GM12892 (cell line): ENCODE data around the gene H1-8.

Experiments used
- DNase-seq: peaks from one replicate; pipeline ENCODE4 v3.0.0; 2011; ENCODE audit not compliant: insufficient read length
- FAIRE-seq: peaks from 2 replicates; lab custom pipeline; 2011; peaks lifted over from hg19 to GRCh38; lab: Jason Lieb, UNC
- POLR2A ChIP-seq: IDR thresholded peaks from 2 replicates; pipeline ENCODE4 v1.6.1; 2011; ENCODE audit warnings: low read depth, low read length, control low read depth
- POLR2AphosphoS5 ChIP-seq: IDR thresholded peaks from 2 replicates; pipeline ENCODE4 v1.6.1; 2011; ENCODE audit warnings: low read depth, low read length, control low read depth
- TAF1 ChIP-seq: IDR thresholded peaks from 2 replicates; pipeline ENCODE4 v1.6.1; 2011; ENCODE audit warnings: low read depth, mild to moderate bottlenecking, control low read depth, low read length, borderline replicate concordance

H1-8 gene

DNA sequence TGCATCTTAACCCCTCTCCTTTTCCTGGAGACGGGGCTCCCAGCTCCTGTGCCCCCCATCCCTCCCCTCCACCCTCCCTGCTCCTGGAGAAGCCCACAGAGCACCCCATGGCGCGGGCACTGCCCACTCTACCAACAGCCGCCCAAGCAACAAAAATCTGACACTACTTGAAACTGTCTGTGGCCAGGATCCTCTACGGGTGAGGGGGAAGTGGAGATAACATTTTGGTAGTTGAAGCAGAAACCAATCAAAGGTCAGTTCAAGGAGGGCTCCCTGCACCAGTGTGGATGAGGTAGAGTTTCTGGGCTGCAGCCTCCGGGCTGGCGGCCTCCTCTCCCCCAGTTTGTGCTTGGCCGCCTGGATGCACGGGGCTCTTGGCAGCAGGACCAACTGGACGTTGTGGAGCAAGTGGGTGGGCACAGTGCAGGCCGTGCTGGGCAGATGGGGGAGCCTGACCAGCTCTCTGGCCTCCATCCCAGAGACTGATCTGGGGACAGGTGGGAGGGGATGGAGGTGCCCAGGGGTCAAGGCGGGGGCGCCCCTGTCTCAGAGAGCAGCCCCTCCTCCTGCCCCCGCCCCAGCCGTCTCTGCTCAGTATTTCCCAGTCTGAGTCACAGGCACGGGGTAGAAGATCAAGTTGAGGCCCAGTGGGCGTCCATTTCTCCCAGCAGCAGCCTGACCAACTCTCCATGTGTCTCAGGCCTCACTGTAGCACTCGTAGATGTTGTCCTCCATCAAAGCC is 12.8 kb downstream of the H1-8 start:
- TF ChIP-seq POLR2AphosphoS5 (no peak), TAF1 (no peak), POLR2A (no peak)
- DNase-seq (no peak), FAIRE-seq (no peak)

DNA sequence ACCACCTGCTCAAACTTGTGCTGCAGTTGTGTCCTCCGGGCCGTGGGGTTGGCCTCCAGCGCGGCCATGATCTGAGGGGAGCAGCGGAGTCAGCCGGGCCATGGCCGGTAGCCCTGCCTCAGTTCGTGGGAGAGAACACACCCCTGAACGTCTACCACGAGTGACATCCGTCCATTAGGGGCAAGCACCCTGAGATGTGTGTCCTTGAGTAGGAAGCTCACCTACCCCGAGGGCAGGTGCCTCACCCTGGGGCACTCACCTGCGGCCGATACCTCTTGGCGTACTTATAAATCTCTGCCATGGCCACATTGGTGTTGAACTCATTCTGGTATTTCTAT is 13.4 kb downstream of the H1-8 start:
- DNase-seq = no peak
- no peak for TF ChIP-seq POLR2AphosphoS5
- no peak for TF ChIP-seq TAF1
- no peak for TF ChIP-seq POLR2A
- FAIRE-seq = no peak

DNA sequence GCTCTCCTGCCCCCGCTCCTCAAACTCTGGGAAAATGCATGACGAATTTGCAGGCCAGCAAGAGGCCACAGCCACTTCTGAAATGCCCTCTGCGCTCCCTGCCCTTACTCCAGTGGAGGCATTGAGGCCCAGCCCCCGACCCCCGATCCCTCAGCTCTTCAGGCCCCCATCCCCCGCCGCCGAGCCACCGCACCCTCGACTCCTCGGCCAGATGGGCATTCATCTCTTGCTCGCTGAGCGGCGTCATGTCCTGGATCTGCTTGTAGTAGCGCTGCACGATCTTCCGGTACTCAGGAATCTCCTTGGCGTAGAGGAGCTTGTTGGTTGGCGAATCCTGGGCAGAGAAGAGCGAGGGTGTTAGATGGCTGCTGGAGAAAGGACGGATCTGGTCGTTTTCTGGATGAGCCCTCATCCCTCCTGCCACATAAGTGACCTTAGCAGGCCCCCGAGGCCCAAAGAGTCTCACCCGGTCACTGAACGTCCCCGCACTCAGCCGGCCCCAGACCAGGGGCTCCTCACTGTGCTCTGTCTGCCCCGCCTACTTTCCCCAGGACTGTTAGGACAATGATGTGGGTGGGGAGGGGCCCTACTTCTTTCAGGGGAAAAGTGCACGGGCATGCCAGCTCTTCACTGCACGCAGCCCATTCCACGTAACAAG is 14.0 kb downstream of the H1-8 start:
- FAIRE-seq (no peak), DNase-seq (no peak)
- TF ChIP-seq POLR2A (no peak), POLR2AphosphoS5 (no peak), TAF1 (no peak)

DNA sequence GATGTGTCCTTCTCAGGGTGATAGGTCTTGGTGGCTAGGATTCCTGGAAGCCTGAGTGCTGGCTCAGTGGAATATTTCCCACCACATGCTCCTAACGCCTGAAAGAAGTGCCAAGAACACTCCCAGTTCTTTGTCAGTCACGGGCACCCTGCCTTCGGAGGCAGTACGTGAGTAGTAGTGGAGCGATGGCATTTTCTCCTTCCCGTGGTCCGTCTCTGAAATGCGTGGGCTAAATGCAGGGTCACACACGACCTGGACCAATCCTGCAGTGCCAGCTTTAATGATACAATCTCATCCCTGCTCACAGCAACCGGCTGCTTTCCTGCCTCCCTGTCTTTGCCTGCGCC is 14.5 kb downstream of the H1-8 start:
- DNase-seq (no peak), FAIRE-seq (no peak)
- TF ChIP-seq POLR2A = no peak
- no peak for TF ChIP-seq POLR2AphosphoS5
- TF ChIP-seq TAF1 = no peak

DNA sequence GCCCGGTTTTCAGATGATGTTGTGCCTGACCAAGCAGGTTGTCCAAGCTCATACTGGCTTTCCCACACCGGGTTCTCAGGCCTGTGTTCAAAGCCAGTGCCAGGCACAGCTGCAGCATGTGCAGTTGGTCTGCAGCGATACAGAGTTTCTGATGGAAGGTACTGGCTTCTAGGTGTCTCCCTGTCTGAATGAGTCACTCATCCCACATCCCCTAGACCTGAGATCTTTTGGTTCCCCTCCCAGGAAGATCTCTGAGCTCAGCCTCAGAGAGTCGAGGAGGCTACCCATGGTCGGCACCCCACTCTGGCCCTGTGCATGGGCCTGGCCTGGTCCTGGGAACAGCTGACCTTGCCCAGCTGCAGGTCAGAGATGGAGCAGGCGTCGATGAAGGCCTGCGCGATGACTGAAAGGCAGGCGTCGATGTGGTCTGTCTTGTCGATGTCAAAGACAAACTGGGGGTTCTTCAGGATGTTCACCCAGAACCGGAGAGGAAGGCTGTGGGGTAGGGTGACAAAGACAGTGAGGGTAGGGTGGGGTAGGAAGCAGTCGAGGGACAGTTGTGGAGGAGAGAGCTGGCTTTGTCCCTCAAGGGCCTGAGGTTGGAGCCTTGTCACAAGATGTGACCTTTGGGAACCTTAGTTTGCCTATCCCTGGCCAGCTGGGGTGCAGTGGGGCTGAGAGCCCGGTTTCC is 15.3 kb downstream of the H1-8 start:
- no peak for TF ChIP-seq TAF1
- no peak for TF ChIP-seq POLR2AphosphoS5
- no peak for TF ChIP-seq POLR2A
- no peak for FAIRE-seq
- no peak for DNase-seq

DNA sequence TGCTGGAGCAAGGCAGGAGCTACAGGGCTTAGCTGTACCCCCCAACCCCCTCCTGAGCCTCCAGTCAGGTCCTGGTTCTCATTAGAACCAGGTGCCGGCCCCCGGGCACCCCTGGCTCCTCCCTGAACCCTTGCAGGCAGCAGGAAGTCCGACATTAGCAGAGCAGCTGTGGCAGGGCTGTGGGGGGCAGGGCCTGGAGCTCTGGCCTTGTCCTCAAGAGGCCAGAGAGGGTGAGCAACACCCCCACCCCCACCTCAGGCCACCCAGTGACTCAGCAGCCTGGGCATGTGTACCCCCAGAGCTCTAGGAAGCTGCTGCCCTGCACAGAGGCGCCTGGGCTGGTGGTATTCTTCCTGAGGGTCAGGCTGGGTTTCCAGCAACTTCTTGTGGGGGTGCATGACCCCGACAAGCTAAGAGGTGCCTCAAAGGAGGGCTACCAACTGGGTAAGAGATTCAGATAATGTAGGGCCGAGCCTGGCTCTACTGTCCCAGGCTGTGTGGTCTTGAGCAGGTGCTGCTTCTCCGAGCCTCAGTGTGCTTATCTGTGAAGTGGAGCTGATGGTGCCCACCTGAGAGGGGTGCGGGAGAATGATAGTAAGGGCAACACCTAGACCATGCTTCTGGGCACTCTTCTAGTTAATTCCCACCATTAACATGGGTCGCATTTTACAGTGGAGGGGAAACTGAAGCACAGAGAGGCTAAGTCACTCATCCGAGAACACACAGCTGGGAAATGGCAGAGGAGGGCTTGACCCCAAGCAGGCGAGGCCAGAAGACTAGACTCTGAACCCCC is 16.0 kb downstream of the H1-8 start:
- DNase-seq (no peak), FAIRE-seq (no peak)
- no peak for TF ChIP-seq POLR2AphosphoS5
- no peak for TF ChIP-seq POLR2A
- no peak for TF ChIP-seq TAF1

DNA sequence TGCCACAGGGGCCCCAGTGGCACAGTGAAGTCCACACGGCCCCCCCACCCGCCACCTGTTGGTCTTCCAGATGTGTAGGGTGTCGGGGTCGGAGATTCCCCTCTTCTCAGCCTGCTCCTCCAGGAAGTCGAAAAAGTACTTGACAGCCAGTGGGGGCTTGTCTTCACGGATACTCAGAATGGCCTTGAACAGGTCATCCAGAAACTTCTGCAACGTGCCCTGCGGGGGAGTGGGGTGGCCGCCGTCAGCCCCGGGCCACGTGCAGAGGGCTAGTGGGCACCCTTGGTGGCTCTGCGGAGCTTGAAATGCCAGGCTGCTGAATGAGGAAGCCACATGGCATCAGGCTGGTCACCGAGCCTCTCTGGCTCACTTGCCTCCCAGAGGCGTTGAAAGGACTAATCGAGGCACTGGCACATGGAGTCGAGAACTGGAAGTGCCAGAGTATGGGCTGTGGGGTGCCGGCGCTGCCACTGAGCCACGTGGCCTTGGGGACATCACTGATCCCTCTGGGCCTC is 16.6 kb downstream of the H1-8 start:
- no peak for DNase-seq
- no peak for FAIRE-seq
- TF ChIP-seq POLR2A (no peak), TAF1 (no peak)

DNA sequence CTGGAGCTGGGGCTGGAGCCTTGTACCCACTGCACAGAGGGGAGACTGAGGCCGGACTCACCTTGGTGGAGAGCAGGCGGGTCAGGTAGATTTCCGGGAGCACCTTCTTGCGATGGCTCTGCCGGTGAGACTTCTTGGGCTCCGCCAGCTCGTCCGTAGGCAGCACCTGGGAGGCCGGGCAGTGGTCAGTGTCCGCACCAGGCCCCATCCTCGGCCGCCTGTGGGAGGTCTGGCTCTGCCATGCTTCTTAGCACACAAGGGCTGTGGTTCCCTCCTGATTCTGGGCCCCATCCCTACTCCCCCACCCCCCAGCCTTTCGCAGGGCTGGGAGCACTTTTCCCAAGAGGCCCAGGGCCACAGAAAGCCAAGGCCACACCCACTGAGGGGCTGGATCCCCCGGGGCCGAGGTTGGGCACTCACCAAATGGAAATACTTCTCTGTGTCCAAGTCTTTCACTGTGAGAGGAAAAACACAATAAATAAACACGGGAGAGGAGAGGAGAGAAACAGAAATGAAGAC is 17.4 kb downstream of the H1-8 start:
- no peak for TF ChIP-seq TAF1
- TF ChIP-seq POLR2A = no peak
- no peak for TF ChIP-seq POLR2AphosphoS5
- FAIRE-seq (no peak), DNase-seq (no peak)

DNA sequence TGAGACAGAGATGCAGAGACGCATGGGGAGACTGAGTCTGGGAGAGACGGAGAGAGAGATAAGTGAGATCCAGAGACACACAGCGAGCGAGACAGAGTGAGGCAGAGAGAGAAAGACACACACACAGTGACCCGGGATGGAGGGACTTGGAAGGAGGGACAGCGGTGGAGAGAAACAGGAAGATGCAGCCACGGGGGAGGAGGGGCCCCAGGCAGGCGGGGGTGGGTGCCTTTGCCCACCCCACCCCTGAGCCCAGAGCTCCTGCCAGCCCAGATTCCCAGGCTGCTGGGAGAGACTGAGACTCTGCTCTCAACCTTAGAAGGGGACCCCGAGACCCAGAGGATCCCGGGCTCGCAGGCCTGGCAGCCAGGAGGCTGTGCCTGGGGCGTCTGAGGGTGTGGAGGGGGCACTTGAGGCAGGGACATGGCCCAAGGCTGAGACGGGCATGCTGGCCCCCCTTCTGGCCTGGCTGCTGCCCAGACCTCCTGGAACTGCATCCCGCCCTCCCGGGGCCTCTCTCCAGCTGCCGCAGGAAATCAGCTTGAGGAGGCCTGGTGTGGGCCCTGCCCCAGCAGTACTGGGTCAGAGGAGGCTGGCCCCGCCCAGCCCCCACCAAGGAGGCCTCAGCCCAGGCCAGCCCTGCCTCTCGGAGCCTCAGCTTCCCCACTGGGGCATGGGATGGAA is 18.1 kb downstream of the H1-8 start:
- DNase-seq (no peak), FAIRE-seq (no peak)
- no peak for TF ChIP-seq POLR2A
- no peak for TF ChIP-seq POLR2AphosphoS5
- no peak for TF ChIP-seq TAF1

DNA sequence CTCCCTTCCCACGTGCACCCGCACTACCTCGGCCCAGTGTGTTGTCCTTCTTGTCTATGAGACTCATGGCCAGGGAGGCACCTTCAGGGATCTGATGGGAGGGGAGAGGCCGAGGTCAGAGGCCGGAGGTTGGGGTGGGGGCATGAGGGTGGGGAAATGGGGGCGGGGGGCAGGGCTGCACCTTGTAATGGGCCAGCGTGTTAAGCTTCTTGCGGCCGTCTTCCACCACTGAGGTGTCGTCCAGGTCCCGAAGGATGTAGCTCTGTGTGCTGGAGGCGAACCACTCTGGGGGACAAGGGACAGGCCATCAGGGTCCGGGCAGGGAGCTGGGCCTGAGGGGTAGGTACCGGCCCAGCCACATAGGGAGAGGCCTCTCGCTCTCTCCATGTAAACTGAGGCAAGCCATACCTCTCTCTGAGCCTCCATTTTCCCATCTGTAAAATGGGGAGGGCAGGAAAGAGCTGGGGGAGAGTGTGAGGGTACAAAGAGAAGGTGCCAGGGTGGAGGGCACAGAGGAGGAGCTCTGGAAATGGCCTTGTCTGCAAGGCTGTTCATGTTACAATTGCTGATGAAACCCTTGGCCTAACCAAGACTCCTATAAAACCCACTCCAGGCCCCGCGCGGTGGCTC is 18.8 kb downstream of the H1-8 start:
- FAIRE-seq = no peak
- TF ChIP-seq TAF1 = no peak
- no peak for TF ChIP-seq POLR2AphosphoS5
- TF ChIP-seq POLR2A = no peak

More for the DNA sequence above, 18.8 kb downstream of the H1-8 start:
- DNase-seq = no peak
